Measurements from ENCODE around the gene ARHGEF12.

Gene ARHGEF12

GRCh38 chr11:120517390-120517761, 181.2 kb downstream of the ARHGEF12 start:
- peak; percentile 79 for DNase-seq (ENCODE audit: low spot score)

DNA sequence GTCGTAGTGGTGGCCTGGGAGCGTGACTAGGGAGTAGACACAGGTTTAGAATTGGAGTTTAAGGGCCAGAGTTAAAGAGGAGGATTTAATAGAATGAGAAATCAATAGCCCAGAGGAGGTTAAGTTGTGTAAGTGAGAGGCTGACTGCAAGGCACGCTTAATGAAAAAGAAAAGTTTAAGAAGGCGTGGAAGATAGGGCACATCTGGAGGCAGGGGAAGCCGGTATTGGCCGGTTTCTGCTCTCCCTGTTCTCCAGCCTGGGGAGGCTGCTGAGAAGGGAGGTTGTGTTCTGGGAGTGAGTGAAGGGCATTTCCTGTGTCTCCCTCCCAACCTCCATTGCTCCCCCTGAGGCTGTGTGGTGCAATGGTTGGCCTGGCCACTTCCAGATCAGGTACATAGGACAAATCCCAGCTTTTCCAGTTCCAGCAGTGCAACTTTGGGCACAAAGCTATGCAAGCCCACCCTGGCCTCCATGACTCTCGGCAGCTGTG, 181.6 kb downstream of the ARHGEF12 start:
- DNase-seq (ENCODE audit: low spot score), result no peak

DNA sequence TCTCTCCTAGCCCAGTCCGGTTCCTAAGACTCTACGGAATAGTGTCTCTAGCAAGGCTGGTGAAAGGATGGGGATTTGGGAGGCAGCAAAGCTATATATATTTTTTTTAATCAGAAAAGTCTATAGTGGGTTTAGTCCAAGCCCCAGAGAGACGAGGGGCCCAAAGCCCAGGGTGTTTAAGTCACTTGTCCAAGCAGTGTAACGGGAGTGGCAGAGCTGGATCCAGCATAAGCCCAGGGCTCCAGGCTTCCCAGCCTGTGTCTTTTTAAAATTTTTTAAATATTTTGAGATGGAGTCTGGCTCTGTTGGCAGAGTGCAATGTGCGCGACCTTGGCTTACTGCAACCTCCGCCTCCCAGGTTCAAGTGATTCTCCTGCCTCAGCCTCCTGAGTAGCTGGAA, 182.1 kb downstream of the ARHGEF12 start:
- DNase-seq (ENCODE audit: low spot score), result no peak

DNA sequence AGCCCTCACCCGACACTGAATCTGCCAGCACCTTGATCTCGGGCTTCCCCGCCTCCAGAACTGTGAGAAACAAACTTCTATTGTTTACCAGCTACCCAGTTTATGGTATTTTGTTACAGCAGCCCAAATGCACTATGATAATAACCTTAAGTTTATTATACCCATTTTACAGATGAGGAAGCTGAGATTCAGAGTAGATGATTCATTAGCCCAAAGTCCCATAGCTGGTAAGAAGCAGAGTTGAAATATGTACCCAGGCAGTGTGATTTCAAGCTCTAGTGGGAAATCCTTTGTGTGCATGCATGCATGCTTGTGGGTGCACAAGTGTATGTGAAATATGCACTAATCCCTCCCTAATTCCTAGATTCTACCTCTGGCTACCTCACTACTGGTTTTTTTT, 183.3 kb downstream of the ARHGEF12 start:
- DNase-seq (ENCODE audit: low spot score), result no peak

DNA sequence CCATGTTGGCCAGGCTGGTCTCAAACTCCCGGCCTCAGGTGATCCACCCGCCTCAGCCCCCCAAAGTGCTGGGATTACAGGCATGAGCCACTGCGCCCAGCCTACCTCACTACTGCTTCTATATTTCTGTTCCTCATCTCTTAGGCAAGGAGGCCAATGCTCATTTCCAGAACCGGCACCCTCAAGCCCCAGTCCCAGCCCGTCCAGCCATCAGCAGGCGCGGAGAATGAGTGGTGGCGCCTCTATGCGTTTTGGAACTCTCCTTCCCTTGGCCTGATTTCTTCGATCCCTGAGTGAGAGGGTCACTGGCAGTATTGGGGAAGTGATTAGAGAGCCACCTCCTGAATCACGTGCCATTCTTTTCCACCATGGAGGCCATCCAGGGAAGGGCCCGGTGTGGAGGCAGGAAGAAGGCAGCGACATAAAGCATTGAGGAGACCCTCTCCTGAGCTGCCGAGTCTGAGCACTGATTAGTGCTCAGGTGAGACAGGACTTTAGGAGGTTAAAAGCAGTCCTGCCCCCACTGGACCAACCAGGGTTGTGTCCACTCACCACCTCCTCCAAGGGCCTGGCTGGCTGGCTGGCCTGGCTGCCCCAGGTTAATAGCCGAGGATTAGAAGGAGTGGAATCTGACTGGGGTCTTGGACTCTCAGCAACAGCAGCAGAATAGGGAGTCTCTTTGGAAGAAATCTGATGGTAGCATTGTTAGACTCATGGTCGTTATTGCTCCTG, 184.0 kb downstream of the ARHGEF12 start:
- no peak for DNase-seq (ENCODE audit: low spot score)

- no peak for DNase-seq (ENCODE audit: low spot score)
These were observed 185.0 kb downstream of the ARHGEF12 start for GRCh38 chr11:120521176-120521575.

DNA sequence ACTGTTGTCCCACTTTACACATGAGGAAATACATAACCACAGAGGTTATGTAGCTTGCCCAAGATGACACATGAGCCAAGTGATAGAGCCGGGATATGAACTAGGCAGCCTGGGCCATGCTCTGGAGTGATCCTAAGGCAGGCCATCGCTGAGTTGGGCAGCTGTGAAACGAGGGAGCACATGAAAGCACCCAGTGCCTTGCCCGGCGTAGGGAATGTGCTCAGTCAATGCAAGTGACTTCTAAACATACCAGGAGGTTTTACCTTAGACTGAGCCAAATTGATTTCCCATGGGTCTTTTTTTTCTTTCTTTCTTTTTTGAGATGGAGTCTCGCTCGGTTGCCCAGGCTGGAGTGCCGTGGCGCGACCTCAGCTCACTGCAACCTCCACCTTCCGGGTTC, 185.8 kb downstream of the ARHGEF12 start:
- DNase-seq (ENCODE audit: low spot score), result no peak

DNA sequence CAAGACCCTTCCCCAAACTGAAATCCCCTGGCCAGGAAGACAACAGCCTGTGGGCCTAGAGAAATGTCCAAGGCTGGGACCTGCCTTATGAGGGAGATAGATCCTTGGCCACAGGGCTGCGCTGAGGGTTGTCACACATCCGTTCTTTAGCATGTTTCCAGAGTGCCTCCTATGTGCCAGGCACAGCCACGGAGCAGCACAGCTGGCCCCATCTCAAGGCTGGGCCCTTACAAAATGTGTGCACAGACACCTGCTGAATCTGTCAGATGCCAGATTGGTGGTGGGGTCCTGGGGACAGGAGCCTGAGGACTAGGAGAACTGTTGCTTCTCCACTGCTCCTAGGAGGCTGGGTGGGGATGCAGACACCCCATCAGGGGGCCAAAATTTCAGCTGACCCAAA, 186.5 kb downstream of the ARHGEF12 start:
- DNase-seq (ENCODE audit: low spot score), result no peak

GRCh38 chr11:120523196-120523595, 187.0 kb downstream of the ARHGEF12 start:
- no peak for DNase-seq (ENCODE audit: low spot score)

DNA sequence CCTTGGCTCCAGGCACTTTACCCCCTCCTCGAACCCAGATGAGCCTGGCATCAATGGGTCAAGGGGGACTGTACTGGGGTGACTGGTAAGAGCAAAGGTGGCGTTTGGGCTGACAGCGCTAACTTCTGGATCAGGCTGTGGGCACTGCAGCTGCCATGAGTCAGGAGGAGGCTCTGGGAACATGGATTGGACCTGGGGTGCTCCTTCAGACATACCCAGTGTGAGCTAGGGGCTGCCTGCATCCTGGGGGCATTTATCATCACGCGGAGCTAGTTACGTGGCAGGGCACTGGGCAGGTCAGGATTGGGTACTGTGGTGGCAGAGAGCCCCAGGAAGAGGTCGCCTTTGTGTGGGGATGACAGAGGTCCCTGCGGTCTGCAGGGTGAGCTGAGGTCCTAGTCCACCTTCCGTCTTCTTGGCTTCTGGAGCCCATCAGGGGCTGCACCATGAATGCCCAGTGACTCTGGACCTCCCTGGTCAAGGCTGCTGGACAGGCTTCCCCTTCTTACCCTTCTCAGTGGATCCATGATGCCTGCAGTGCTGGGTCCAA, 188.4 kb downstream of the ARHGEF12 start:
- DNase-seq (ENCODE audit: low spot score), result no peak

GRCh38 chr11:120525261-120526171, 189.3 kb downstream of the ARHGEF12 start:
- no peak for DNase-seq (ENCODE audit: low spot score)

DNA sequence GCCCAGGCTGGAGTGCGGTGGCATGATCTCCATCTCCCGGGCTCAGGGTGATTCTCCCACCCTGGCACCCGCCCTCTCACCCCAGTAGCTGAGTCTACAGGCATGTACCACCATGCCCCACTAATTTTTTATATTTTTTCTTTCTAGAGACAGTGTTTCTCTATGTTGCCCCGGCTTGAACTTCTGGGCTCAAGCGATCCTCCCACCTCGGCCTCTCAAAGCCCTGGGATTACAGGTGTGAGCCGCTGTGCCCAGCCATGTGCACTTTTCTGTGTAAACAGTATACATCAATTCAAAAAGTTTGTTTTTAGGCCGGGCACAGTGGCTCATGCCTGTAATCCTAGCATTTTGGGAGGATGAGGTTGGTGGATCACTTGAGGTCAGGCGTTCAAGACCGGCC, 190.0 kb downstream of the ARHGEF12 start:
- DNase-seq (ENCODE audit: low spot score), result no peak

- DNase-seq (ENCODE audit: low spot score), result peak; percentile 78
These were observed 191.0 kb downstream of the ARHGEF12 start for GRCh38 chr11:120527111-120527761.

- no peak for DNase-seq (ENCODE audit: low spot score)
These were observed 192.5 kb downstream of the ARHGEF12 start for GRCh38 chr11:120528749-120529148.

GRCh38 chr11:120529214-120529613, 193.0 kb downstream of the ARHGEF12 start:
- DNase-seq (ENCODE audit: low spot score), result no peak

- DNase-seq (ENCODE audit: low spot score), result no peak
These were observed 193.7 kb downstream of the ARHGEF12 start for GRCh38 chr11:120529911-120530310.

- DNase-seq (ENCODE audit: low spot score), result peak; percentile 69
These were observed 196.0 kb downstream of the ARHGEF12 start for GRCh38 chr11:120532082-120532831.

GRCh38 chr11:120532832-120533196, 196.6 kb downstream of the ARHGEF12 start:
- no peak for DNase-seq (ENCODE audit: low spot score)

GRCh38 chr11:120536091-120536796, 200.0 kb downstream of the ARHGEF12 start:
- no peak for DNase-seq (ENCODE audit: low spot score)

DNA sequence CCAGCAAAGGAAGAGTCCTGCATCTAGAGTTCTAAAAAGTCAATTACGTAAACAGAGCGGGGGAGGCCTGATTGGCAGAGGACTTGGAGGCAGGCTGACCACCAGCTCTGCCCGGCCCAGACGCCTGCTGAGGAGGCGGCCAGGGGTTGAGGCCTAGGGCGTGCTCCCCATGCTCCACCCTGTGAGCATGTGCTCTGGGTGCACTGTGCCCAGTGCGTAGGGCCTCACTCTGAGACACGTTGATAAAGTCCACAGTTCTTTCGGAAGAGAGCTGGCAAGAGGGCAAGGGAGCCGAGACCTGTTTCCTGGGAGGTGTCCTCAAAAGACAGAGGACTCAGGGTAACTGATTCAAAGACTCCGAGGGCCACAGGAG, 200.6 kb downstream of the ARHGEF12 start:
- no peak for DNase-seq (ENCODE audit: low spot score)

DNA sequence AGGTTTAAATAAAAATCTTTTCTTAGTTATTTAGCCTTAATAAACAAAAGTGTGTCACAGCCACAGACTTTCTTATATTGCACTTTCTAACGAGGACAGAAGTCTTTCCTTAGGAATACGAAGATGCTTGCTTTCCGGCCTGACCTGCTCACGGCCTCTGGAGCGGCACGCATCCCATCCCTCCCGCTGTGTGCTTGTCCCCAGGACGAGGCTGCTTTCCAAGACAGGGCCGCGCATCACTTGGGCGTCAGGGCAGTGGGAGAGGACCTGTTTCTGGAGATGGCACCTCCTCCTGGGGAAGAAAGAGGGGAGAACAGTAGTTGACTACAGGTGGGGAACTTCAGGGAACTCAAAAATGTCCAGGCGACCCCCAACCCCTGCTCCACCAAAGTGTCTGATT, 201.8 kb downstream of the ARHGEF12 start:
- no peak for DNase-seq (ENCODE audit: low spot score)
